HG03175 (cell line): ENCODE data around the gene RWDD1.

Experiments used
- ATAC-seq: cut with Tn5 transposase; IDR thresholded peaks from one replicate; pipeline ENCODE4 v1.9.1; 2021; ENCODE audit warnings: mild to moderate bottlenecking, moderate library complexity; ENCODE audit not compliant: unreplicated experiment

Gene RWDD1

GRCh38 chr6:116557893-116558292, 13.4 kb upstream of the RWDD1 start:
- ATAC-seq, result no peak

GRCh38 chr6:116560130-116560529, 11.2 kb upstream of the RWDD1 start:
- ATAC-seq, result no peak

GRCh38 chr6:116561377-116562018, 9.8 kb upstream of the RWDD1 start:
- peak; percentile 80 for ATAC-seq

DNA sequence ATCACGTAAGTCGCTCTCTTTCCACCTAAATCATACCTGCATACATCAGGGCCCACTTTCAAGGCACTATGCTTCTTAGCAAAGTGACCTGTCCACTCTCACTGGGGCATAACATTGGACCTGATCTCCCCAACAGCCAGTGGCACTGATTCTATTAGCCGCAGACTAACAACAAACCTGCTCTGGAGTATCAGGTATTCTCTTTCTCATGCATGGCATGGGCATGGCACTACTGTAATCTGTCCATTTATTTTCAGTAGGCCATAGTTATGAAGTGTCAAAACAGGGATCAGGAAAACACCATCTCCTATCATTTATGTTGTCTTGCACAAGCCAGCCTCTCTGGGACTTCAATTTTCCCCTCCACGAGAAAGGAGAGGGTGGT, 9.3 kb upstream of the RWDD1 start:
- ATAC-seq, result no peak

DNA sequence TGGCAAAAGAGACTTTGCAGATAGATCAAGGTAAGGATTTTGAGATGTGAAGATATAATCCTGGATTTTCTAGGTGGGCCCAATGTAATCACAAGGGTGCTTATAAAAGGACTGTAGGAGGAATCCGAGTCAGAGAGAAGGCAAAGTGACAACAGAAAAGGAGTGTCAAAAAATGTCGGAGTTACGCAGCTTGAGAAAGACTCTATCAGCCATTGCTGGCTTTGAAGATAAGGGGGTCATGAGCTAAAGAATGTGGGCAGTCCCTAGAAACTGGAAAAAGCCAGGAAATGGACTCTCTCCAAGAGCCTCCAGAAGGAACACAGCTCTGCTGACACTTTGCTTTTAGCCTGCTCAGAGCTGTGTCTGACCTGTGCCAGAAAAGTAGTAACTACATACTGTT, 8.7 kb upstream of the RWDD1 start:
- ATAC-seq, result no peak

GRCh38 chr6:116563830-116564229, 7.5 kb upstream of the RWDD1 start:
- ATAC-seq, result no peak

DNA sequence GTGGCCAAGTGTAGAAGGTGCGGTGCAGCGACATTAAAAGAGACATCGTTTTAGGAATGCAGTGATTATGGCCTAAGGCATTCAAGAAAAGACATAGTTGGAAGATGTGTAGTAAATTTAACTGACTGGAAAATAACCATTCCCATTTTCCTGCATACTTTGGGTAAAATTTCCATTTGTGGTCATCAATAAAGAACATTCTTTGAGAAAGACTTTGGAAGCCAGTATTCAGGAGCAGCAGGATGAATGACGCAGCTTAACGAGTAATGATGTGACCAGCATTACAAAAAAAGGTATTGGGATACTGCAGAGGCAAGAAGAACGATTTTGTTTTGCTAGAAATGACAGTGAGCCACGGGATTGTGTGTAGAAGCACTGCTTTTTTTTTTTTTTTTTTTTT, 7.0 kb upstream of the RWDD1 start:
- ATAC-seq, result no peak

DNA sequence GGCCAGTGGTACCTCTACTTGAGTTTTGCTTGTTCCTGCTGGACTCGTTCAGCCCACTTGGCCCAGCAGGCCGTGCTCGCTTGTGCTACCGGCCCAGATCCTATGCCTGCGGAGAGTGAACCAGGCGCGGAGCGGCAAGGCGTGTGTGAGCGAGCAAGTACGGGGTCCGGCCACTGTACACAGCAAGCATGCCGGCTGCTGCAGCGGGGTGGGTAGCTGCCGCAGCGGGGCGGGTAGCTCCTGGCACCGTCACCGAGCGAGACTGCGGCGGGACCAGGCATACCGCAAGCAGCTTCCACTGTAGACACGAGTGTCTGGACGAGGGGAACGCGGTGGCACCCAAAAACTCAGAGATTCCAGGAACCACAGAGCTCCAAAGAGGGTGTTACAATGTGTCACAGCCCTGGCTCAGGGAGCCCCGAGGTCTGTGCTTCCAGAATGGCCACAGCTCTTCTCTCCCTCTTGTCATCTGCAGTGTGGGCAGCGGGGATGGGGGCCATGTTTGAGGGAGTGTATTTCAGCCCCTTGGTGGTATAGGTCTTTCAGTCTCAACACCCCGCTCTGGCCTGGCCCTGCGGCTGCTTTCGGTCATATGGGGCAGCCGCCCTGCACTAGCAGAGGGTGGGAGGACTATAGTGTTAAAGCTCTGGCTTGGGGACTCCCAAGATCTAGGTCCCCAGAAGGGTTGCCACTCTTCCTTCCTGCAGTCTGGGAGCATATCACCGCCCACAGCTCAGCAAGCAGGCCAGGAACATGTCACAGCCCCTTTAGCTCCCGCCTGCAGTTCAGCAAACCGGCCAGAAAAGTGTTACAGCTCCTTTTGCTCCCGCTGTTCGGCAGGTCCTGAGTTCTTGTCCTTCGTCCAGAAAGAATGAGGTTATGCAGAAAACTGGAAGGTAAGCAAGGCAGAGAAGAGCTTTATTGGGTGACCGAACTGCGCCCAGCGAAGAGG, 6.1 kb upstream of the RWDD1 start:
- ATAC-seq, result no peak

GRCh38 chr6:116568111-116568510, 3.2 kb upstream of the RWDD1 start:
- ATAC-seq, result no peak

DNA sequence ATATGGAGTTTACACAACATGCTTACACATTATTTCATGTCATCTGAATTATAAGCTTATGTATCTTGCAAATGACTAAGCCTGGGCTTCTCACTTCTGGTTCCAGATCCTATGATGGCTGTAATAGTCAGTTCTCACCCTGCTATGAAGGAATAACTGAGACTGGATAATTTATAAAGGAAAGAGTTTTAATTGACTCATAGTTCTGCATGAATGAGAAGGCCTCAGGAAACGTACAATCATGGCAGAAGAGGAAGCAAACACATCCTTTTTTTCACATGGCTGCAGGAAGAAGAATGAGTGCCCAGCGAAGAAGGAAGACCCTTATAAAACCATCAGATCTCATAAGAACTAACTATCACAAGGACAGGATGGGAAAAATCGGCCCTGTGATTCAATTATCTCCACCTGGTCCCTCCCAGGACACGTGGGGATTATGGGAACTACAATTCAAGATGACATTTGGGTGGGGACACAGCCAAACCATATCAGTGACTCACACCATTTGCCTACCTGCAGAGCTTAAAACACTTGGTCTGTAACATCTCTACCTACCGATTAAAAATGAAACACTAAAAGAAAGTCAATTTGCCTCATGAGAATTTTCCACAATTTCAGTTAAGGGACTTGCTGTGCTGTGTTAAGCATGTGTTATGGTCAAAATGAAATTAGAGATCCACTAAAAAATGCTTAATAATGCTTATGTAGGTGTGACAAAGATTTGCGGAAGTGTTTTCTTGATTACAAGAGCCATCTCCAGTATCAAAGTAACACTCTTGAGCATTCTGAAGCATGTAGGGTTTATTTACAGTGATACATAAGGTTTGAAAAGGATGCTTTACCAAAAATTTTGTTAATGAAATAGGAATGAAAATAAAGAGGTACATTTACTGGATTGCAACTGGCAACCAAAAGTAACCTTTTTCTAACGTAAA, 2.2 kb upstream of the RWDD1 start:
- no peak for ATAC-seq

DNA sequence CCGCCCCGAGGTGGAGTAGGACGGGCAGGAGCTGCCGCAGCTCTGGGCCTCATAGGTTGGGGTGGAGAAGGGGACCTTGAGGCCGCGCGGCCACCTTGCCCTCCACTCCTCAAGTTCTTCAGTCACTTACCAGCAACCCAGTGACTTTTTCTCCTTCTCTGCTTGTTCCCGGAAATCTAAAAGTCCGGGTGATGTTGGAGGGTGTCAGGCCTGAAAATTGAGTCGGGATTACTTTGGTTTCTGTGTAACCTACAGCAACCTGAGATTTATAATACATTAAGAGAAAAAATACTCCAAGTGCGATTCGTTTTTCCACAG, 338 bp downstream of the RWDD1 start:
- no peak for ATAC-seq

DNA sequence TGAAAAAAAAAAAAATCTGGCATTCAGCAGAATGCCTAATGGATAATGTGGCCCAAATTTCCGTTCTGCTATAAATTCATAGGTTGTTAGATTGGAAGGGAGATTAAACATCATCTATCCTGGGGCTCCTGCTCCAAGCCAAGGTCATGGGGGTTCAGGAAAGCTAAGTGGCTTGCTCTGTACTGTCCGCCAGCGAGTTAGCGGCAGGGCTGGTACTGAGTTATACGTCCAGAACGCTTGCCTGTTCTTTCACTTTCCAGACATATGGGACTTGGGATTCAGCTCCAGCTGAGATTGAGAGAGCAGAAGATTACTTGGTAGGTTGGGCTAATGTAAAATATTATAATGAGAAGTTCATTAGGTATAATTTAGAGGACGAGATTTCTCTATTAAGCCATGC, 858 bp downstream of the RWDD1 start:
- no peak for ATAC-seq

DNA sequence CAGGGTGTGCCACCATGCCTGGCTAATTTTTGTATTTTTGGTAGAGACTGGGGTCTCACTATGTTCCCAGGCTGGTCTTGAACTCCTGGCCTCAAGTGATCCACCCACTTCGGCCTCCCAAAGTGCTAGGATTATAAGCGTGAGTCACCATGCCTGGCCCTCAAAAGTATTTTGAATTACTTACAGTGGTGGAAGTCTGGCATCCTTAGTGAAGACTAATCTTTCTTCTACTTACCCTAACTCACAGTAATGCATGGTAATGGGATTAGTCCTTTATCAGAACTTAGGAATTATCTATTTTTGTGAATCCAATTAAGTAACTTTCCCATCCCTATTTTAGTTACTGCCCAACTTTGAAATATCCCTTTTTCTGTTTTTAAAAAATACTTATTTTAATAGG, 3.9 kb downstream of the RWDD1 start:
- ATAC-seq, result no peak

GRCh38 chr6:116577486-116577885, 6.2 kb downstream of the RWDD1 start:
- ATAC-seq, result no peak

GRCh38 chr6:116578335-116578734, 7.0 kb downstream of the RWDD1 start:
- ATAC-seq, result no peak

- no peak for ATAC-seq
Measured at GRCh38 chr6:116579143-116579542, 7.8 kb downstream of the RWDD1 start.

DNA sequence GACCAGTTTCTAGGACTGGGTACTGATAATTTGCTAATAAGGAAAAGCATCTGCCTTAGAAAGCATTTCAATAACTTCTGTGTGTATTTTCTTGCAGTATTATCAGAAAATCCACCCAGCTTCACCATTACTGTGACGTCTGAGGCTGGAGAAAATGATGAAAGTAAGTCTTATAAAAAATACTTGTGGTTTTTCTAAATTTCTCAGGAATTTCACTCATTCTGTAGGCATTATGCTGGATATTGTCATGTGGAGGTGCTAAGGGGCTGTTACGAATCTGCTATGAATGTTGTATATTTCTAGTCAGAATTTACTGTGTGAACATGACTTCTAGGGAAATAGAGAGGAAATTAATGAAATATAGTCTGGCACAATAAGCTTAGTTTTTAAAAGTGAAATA, 8.9 kb downstream of the RWDD1 start:
- ATAC-seq, result no peak

GRCh38 chr6:116586276-116586675, 15.0 kb downstream of the RWDD1 start:
- no peak for ATAC-seq

DNA sequence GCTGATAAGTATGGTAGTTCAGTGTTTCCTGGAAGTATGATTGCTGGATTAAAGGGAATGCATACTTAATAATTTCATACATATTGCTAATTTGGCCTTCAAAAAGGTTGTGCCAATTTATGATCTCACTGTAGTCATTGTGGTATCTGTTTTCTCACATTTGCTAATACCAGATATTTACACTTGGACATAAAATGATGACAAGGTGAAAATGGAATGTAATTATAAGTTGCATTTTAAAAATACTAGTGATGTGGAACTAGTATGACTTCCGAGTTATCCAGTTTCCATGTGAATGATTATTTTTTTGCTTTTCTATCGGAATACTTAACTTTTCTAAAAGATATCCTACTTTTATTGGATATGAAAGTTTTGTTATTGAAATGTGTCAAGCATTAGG, 15.4 kb downstream of the RWDD1 start:
- no peak for ATAC-seq

DNA sequence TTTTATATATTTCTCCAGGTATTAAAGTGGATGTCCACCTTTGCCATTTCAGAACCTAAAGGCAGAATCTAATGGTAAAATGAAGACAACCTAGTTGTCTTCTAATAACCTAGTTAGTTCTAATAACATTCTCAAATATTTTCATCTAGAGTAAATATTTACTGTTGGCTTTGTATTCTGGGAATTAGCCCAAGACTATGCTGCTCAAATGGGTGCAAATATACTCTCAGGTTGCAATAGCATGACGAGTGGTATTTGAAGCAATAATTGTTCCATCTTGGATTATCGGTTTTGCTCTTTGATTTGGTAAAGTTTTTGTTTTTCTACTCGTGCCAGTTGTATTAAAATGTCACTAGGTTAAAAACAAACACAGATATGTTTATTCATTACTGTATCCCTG, 23.9 kb downstream of the RWDD1 start:
- ATAC-seq, result no peak

DNA sequence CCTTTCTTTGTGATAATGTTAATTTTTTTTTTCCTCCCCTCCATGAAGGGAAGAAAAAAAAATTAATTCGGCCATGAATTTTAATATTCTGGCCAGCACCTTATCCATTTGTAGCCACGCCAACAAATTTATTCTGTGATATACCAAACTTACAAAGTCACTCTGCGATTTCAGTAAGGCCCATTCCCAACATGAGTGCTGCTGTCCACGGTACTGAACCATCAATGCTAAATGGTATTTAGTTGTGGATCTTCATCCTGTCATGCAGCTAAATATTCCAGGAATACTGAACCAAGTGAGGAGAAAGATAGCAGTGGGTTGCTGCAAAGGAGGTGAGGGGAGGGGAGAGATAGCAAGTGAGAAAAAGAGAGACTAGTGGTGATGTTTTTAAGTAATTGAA, 25.5 kb downstream of the RWDD1 start:
- no peak for ATAC-seq
